HG02840 (cell line): Measurements from ENCODE around the gene NSDHL.

Experiments
- ATAC-seq: cut with Tn5 transposase; IDR thresholded peaks from one replicate; pipeline ENCODE4 v1.9.1; 2021; ENCODE audit warnings: mild to moderate bottlenecking, moderate library complexity, moderate number of reproducible peaks; ENCODE audit not compliant: unreplicated experiment, low FRiP score

Gene NSDHL

DNA sequence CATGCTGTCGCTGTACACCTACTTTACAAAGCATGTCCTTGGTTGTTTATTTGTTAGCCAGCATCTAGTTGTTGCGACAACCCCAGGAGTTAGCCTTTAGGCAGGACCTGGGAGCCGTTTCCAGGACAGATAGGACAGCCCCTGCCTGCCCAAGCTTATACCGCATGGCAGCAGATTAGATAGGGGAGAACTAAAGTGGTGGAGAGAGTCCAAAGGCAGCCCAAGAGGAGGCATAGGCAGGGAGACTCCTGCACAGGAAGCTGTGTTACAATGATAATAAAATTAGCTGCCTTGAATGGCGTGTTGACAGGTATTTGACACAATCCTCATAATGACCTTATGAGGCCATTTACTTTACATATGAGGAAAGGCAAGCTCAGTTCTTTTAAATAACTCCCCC lies 13.0 kb downstream of the NSDHL start:
- ATAC-seq = no peak

DNA sequence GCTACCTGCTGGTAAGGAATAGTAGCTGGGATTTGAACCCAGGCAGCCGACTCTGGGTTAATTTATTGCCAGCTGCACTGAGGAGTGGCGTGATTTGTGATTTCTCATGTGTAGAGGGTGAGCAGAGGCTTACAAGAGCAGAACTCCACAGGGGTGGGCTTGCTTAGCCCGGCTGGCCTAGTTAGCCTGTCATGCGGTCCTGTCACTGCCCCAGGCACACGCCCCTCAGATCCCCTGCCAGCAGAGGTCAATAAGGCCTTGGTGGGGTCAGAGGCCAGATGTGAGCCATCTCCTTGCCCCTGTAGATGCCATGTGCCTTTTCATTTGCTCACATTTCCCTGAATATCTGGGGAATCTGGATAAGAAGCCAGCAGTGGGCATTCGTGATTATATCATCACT lies 13.4 kb downstream of the NSDHL start:
- no peak for ATAC-seq

DNA sequence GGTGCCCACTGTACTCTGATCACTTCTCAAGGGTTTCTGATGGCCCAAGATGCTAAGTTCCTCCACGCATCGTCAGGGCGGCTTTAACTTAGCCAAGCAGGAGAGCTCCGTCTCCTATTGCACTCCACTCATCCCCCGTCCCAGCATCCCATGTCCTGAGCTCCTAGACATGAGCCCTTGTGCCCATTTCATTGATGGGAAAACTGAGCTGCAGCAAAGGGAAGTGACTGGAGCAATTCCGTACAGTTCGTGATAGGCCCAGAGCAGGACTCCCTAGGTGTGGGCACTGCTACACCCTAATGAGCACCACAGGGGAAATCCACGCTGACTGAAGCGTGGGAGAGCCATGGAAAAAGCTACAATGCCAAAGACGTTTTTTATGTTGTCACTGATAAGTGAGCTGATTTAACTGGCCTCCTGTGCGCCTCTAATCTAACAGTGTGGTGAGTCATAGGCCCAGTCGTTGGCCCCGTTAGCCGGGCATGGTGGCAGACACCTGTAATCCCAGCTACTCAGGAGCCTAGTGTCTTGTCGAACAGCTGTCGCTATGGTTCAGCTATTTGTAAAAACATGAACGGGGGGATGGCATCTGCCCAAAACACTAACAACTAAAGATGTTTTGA lies 14.9 kb downstream of the NSDHL start:
- ATAC-seq = no peak

DNA sequence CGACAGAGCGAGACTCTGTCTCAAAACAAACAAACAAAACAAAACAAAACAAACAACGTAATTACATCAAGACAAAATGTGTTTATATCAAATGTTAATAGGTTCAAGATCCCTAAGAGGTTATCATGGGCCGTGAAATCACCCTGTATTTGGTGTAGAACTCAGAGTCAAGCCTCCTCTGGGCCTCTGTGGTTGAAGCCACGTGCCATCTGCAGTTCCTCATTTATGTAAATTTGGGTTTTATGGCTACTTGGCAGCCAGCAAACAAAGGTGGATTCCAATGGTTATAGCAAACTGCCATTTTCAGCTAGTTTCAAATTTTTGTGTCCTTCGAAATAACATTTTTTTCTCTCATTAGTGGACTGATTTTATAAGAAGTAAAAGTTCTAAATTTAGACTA lies 16.4 kb downstream of the NSDHL start:
- ATAC-seq = no peak

DNA sequence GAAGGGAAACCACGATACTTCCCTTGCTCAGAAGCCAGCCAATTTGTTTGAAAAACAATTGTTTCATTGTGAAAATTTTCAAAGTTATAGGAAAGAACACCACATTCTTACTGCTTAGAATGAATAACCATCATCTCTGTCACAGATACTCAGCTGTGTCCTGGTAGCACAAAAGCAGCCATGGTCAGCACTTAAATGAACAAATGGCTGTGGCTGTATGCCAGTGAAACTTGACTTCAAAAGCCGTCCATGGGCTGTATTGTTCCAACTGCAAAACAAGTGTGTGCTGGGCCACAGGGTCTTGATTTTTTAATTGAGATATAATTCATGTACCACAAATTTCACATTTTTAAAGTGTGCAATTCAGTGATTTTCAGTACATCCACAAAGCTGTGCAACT lies 19.6 kb downstream of the NSDHL start:
- ATAC-seq = no peak

DNA sequence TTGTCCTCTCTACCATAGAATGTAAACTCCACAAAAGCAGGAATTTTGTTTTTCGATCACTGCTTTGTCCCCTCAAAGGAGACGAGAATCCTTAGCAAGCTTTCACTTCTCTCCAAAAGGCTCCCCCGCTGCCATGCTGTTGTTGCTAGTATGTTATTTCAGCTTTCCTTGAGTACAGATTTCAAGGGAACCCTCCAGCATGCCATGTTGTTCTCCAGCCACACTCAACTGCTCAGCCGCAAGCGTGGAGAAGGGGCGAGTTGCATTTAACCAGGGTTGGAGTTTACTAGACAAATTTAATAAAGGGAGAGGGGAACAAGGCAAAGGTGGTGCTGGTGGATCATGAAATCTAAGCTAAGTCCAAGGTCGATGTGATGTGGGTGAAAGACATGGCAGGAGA lies 23.1 kb downstream of the NSDHL start:
- no peak for ATAC-seq

DNA sequence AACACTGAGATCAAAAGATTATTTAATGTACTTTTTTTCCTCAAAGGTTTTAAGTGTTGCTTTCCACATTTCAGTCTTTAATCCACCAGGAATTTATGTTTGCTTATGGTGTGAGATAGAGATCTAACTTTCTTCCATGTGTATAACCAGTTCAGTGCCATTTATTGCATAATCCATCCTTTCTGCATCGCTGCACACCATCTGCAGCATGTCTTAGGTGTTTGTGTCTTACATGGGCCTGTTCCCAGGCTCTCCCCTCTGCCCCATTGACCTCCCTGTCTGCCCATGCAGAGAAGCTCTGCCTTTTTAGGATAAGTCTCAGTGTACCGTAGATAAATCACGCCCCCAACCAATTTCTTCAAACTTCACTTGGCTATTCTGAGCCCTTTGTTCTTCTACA lies 30.3 kb downstream of the NSDHL start:
- no peak for ATAC-seq

DNA sequence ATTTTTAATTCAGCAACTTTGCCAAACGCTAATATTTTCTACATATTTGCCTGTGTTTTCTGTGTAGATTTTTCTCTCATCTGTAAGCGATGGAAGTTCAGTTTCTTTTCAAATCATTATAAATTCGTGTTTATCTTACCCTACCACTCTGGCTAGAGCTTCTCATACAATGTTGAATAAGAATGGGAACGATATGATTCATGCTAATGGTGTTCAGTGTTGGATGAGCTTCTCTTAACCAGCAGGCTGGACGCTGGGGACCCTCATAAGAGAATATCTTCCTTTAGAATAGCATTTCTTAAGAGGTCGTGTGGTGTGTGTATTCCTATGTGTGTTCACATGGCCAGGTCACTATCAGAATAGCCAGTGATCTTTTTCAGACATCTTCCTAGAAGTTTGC lies 31.0 kb downstream of the NSDHL start:
- no peak for ATAC-seq

DNA sequence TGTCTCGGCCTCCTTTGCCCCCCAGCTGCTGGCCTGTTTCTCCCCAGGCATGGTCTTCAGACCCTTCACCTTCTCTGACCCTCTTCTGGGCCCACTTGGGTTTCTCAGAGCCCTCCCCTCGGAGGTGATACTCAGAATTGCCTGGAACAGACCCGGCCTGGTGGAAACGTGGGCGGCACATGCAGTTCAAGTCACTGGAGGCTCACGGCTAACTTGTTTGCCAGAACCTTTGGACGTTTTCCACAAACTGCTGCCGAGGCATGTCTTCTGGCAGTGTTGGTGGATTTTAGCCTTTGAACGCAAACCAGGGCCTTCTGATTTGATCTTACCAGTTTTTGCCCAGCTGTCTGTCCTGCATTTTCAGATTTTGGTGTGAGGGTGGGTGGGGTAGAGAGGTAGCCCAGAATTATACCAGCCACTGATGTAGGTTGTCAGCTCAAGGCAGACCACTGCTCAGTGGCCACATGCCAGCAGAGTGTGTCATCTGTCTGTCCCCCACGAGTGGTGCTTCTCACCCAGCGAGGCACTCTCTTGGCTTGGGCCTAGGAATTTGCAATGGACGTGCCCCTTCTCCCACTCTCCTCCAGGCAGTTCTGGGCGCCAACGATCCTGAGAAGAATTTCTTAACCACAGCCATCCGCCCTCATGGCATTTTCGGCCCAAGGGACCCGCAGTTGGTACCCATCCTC lies 34.5 kb downstream of the NSDHL start:
- no peak for ATAC-seq

DNA sequence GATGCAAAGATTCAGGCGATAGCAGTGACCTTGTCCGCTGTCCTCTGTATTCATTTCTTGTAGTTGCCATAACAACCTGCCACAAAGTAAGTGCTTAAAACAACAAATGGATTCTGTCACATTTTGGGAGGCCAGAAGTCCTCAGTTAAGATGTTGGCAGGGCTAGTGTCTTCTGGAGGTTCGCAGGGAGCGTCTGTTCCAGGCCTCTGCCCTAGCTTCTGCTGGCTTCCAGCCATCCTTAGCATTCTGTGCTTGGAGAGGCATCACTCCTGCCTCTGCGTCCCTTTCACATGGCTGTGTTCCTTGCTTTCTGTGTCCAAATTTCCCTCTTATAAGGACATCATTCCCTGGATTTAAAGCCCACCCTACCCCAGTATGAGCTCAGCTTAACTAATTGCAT lies 35.5 kb downstream of the NSDHL start:
- ATAC-seq = no peak

DNA sequence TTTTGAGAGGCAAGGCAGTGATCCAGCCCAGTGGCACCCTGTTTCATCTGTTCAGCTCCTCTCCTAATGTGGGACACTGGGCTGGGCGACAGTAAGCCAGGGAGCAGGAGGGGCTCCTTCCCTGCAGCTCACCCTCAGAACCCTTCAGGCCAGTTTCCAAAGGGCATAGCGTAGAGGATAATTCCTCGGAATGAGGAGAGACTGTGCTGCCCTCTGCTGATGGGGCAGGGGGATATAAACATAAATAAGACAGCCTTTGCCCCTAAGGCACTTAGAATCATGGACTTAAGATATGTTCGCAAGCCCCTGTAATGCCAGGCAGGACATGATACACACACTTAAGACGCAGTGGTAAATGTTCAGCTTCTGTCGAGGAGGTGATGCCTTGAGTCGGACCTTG lies 39.1 kb downstream of the NSDHL start:
- no peak for ATAC-seq

DNA sequence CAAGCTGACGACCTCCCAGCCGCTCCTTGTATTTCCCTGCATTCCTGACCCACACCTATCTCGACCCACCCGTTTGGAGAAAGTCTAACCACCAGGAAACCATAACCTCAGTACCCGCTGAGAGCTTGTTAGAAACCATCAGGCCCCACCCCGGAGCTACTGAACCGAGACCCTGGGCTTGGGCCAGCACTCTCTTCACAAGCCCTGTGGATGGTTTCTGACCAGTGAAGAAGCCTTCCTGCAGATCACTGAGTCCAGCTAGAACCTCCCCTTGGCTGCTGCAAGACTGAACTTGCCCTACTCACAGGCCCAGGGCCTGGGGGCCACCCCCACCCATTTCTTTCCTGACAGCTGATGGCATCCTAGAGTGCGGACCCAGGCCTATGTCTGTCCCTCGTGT lies 40.4 kb downstream of the NSDHL start:
- no peak for ATAC-seq

DNA sequence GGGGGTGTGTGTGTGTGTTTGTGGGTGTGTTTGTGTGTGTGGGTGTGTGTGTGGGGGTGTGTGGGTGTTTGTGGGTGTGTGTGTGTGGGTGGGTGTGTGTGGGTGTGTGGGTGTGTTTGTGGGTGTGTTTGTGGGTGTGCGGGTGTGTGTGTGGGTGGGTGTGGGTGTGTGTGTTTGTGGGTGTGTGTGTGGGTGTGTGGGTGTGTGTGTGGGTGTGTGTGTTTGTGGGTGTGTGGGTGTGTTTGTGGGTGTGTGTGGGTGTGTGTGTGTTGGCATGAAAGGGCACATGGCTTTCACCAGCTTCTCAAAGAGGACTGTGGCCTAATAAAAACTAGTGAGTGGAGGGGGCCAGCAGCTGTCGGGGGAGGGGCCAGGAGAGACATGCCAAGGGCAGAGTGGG lies 41.7 kb downstream of the NSDHL start:
- ATAC-seq = no peak

DNA sequence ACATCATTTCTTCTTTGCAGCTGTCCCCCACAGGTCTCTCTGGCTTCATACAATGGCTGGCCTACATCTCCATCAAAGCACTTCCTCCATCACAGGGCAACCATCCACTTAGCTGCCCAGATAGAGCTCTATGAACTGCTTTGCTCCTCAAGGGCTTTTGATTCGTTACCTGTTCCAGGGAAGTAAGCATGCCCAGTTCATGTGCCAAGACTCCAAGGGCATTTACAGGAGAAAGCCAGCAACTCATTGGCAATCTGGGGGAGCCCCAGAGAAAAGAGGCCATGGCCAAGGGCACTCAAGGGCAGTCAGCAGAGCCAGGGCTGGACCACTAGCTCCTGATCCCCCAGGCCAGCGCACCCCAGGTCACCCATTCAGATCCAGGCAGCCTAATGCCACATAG lies 42.5 kb downstream of the NSDHL start:
- ATAC-seq = no peak

DNA sequence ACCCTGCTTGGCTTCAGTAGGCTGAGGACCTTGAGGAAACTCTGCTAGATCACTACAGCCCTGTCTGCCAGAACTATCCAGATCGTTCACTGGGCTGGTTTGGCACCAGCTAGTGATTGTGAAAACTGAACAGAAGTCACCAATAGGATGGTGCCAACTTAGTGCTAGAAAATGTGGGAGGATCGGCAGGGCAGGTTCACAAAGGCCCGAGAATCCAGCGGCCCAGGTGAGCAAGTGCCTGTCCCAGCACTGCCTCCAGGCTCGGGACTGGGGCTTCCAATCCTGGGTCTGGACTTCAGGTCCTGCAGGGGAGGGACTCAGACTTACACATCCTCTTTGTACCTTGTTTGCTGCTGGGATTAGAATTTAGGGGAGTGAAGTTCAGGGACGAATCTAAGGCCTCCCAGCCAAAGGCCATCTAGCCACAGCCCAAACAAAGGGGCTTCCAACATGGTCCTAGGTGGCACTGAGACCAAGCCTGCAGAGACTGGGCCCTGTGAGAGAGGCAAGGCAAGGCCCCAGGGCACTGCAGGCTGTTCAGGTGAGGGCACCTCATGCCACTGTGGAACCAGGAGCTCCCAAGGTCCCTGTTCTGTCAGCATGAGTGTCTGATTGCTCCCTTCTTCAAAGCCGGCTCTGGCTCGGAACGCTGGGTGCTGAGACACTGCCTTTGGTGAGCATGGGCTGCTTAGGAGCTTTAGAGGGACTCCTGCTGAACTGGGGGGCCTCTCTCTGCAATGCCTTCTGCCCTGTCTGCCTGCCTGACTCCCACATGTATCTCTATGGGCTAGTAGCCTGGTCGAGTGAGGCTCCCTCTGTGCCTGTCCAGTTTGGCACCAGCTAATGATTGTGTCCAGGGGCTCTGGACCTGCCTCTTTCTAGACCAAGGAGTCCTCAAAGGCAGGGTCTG lies 46.3 kb downstream of the NSDHL start:
- no peak for ATAC-seq

DNA sequence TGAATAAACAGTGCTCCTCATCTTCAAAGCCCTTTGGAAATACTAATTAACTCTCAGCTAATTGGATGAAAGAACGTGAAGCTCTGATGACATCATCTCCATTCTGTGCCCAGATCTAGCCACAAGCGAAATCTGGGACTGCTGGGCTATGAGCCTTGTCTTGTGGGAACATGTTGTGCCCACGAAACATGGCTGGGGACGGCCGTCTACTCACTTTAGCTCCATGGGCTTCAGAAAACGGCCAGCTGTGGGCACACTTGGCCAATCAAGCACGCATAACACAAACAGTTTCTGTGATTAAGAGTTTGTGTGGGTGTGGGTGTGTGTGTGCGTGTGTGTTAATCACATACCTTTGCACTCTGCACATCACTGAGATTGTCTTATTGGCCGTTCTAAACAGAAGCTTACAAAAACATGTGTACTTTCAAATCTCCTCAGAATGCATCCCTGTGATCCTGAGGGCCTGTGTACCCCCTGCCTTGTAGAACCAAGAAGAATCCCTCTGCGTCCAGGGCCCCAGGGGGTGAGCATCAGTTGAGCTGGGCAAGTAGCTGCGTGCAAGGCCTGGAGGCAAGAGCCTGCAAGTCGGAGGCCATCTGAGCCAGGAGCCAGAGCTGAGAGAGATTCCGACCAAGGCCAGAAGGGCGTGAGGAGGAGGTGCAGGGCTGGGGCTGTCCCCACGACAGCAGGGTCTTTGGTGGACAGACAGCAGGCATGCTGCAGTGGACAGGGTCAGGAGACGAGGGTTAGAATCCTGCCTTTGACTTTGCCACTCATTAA lies 48.3 kb downstream of the NSDHL start:
- no peak for ATAC-seq

DNA sequence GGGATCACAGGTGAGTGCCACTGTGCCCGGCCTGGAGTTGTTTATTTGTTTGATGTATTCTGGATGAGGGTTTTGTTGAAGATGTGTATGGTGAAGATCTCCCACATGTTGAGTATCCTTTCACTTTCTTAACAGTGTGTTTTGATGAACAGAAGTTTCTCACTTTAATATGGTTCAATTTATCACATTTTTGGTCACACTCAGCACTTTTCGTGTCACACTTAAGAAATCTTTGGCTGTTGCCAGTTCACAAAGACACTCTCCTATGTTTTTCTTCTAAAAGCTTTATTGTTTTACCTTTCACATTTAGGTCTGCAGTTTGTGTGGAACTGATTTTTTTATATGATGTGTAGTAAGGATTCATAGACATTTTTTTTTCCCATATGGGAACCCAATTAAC lies 50.4 kb downstream of the NSDHL start:
- ATAC-seq = no peak

DNA sequence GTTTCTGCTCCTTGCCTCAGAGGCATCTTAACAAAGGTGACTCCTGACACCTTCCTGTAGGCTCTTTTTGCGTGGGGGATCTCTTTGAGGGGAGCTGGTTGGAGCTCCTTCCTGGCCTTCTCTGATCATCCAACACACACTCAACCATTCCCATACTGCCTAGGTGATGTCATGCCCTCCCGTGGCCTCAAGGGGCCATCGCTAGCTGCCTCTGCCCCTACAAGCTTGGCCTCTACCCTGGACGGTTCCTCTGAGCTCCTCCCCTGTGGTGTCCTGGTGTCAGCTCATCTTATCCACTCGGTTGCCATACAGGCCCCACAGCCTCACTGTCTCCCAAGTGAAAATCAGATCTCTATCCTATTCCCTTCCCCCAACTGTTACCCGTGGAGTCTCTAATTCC lies 53.3 kb downstream of the NSDHL start:
- ATAC-seq = no peak

DNA sequence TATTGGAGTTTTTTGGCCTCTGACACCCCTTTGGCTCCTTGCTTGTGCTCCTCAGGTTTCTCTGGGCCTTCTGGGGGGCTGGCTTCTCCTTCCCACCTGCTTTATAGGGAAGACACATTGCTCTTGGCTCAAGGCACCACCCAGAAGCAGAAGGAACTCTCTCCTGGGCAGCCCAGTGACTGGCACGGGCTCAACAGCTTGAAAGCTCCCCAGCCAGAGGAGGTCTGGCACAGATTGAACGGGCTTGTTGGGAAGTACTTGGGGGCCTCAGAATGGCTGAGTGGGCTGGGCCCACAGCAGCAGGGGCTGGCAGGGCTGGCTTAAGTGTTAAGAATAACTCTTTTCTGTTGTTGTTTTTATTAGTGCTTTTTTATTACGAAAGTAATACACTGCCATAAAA lies 55.9 kb downstream of the NSDHL start:
- ATAC-seq = no peak

DNA sequence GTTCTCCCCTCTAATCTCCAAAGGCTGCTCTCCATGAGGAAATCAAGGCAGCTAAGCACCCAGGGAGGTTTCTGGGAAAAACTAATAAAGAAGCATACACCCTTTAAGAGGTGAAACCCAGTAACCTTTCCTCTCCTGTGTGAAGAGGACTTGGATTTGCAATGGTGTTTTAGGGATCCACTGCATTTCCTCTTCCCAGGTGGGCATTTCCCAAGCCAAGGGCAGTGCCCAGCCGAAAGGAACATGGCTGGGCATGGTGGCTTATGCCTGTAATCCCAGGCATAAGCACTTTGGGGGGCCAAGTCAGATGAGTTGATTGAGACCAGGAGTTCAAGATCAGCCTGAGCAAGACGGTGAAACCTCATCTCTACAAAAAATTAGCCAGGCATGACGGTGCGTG lies 61.6 kb downstream of the NSDHL start:
- no peak for ATAC-seq
